Esophagus squamous epithelium (tissue), 4 donors: ENCODE data around the gene NPLOC4.

Source experiments
- CTCF ChIP-seq, 6 experiments: fragments of 450-650 bp in 4 of 6; fragments of 200-600 bp in 2 of 6; sonication (generic) in 2 of 6; IDR thresholded peaks; one replicate each; pipeline ENCODE4 v1.5.1; 2016 to 2019; ENCODE audit warnings: antibody characterized with exemption in 6 of 6, mild to moderate bottlenecking in 4 of 6, moderate library complexity in 4 of 6
- POLR2A ChIP-seq, 4 donors: fragments of 450-650 bp; IDR thresholded peaks; one replicate each; pipeline ENCODE4 v1.6.1; 2017; ENCODE audit warnings: antibody characterized with exemption in 4 of 4, mild to moderate bottlenecking in 4 of 4, moderate library complexity in 3 of 4

GRCh38 chr17:81516439-81516838, 120.5 kb downstream of the NPLOC4 start:
- TF ChIP-seq CTCF (IDR thresholded peaks at IDR 0.05) (no peak), POLR2A (IDR thresholded peaks at IDR 0.05) (no peak)
